ENCODE measurements around the gene AHSA1. TPM values are rescaled to one million over a fixed set of nuclear protein-coding genes. Genes with fewer than 3 reads are reported as not detected.

AHSA1 gene
- total and polyA plus RNA-seq, 12 donors = 91.4 to 386 (median 163) TPM

DNA sequence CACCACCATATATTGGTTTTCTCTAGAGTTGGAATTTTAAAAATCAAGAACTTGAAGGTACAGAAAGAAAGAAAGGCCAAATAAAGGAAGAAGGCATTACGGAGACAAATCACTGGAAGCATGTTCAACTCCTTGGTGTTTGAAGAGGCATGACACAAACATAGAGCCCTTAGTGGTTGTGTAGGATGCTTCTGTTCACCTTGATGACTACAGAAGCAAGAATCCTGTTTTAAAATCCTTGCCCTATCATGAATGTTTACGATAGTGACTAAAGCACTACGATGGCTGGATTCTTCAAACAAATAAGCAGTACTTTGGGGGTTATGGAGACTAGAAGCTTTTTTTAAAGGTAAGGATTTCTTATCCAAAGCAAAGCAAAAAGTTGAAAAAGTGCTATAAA lies 51.0 kb downstream of the AHSA1 start:
- Histone ChIP-seq H3K27ac (no peak overlapping the region), H3K36me3 (replicated peaks in 1 of 2) (peaks cover 0 to 36% of the 10 kb centered on the region in 2 donors), H3K27me3 (no peaks in the 10 kb centered on the region), H3K9me3 (replicated peaks in 1 of 3) (no peaks in the 10 kb centered on the region), H3K4me1 (replicated peaks in 1 of 2) (no peaks in the 10 kb centered on the region), H3K4me3 (no peak overlapping the region)
- 97 to 100% (median 99%) methylated on average over 3 of the region's 3 CpGs for WGBS, 4 donors
- intact Hi-C loops (cut with DNase I) = no loop called here
- no peak for DNase-seq
- TF ChIP-seq POLR2A (IDR thresholded peaks at IDR 0.05) = no peak
- TF ChIP-seq, protein P1, sequence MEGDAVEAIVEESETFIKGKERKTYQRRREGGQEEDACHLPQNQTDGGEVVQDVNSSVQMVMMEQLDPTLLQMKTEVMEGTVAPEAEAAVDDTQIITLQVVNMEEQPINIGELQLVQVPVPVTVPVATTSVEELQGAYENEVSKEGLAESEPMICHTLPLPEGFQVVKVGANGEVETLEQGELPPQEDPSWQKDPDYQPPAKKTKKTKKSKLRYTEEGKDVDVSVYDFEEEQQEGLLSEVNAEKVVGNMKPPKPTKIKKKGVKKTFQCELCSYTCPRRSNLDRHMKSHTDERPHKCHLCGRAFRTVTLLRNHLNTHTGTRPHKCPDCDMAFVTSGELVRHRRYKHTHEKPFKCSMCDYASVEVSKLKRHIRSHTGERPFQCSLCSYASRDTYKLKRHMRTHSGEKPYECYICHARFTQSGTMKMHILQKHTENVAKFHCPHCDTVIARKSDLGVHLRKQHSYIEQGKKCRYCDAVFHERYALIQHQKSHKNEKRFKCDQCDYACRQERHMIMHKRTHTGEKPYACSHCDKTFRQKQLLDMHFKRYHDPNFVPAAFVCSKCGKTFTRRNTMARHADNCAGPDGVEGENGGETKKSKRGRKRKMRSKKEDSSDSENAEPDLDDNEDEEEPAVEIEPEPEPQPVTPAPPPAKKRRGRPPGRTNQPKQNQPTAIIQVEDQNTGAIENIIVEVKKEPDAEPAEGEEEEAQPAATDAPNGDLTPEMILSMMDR (IDR thresholded peaks at IDR 0.05) = no peak

DNA sequence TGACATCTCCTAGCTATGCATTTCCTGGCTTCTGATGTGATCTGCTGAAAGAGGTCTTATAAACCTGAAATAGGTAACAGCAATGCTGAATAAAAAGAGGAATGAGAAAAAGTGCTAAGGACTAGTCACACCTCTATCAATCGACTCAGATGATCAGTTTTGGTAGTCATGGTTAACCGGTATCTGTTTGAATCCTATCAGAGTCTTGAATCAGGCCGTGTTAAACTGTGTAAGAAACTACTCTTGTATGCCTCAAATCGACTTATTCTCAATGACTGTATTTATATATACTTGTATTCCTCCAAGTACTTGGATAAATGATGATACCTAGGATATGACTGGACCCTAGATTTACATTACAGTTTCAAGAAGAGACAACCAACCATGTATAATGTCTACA lies 51.5 kb downstream of the AHSA1 start:
- Histone ChIP-seq H3K4me1 (replicated peaks in 1 of 2) (no peaks in the 10 kb centered on the region), H3K4me3 (no peak overlapping the region), H3K9me3 (replicated peaks in 1 of 3) (no peaks in the 10 kb centered on the region), H3K27me3 (no peaks in the 10 kb centered on the region), H3K27ac (no peak overlapping the region), H3K36me3 (replicated peaks in 1 of 2) (peaks cover 0 to 38% of the 10 kb centered on the region in 2 donors)
- intact Hi-C loops (cut with DNase I) = no loop called here
- DNase-seq = no peak
- WGBS, 4 donors = 86 to 95% (median 90%) methylated on average over 4 of the region's 4 CpGs
- TF ChIP-seq POLR2A (IDR thresholded peaks at IDR 0.05) = no peak
- TF ChIP-seq, protein P1 (IDR thresholded peaks at IDR 0.05) = no peak

DNA sequence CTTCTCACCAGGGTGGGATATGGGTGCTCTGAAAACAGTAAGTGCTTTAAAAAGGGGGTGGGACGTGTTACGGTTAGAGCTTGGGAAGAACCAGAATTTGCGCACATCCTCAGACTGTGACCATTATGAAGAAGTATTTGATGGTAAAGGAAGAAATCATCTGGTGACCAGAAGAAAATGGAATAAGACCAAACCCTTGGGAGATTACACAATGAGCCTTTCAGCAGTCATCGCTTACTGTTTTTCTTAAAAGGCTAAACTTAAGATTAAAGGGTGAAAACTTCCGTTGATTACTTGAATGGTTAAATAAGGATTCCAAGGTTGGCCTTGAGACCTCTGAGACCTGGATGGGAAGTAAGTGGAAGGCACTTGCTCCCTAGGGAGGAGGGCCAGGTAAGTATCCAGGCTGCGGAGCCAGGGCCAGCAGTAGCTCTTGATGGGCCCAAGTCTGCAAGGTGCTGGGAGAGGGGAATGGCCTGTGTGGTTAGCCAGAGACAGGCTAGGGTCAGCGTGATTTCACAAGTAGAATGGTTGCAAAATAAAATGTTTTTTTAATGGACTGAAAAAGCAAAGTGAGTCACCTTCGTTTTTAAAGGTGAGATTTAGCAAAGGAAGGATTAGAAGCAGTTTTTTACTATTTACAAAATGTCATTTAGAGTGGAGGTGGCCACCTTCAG lies 53.7 kb downstream of the AHSA1 start:
- Histone ChIP-seq H3K4me1 (replicated peaks in 1 of 2) (no peaks in the 10 kb centered on the region), H3K27me3 (no peaks in the 10 kb centered on the region), H3K9me3 (replicated peaks in 1 of 3) (no peaks in the 10 kb centered on the region), H3K4me3 (no peak overlapping the region), H3K36me3 (replicated peaks in 1 of 2) (peaks cover 0 to 40% of the 10 kb centered on the region in 2 donors), H3K27ac (no peak overlapping the region)
- no peak for TF ChIP-seq POLR2A (IDR thresholded peaks at IDR 0.05)
- TF ChIP-seq, protein P1 (IDR thresholded peaks at IDR 0.05) = no peak
- 87 to 90% (median 88%) methylated on average over 8 of the region's 8 CpGs for WGBS, 4 donors
- intact Hi-C loops (cut with DNase I) = no loop called here
- no peak for DNase-seq

DNA sequence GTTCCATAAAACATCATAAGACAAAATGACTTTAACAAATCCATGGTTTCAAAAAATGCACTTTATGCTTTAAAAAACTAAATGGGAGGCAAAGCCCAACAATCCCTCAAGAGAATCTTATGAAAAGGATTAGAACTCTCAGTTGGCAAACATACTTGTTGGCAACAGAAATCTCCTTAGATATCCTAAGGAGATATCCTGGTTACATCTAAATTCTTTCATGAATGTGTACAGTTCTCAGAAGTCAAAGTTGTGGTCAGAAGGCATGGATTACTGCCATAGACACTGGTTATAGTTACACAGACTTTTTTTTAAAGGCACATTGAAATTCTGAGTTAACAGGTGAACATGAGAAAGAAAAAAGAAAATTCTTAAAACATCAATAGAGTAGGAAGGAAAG lies 58.2 kb downstream of the AHSA1 start:
- no peak for TF ChIP-seq POLR2A (IDR thresholded peaks at IDR 0.05)
- TF ChIP-seq, protein P1 (IDR thresholded peaks at IDR 0.05) = no peak
- no peak for DNase-seq
- Histone ChIP-seq H3K4me3 (no peak overlapping the region), H3K27ac (no peak overlapping the region), H3K9me3 (replicated peaks in 1 of 3) (no peaks in the 10 kb centered on the region), H3K36me3 (replicated peaks in 1 of 2) (peaks cover 0 to 30% of the 10 kb centered on the region in 2 donors), H3K4me1 (replicated peaks in 1 of 2) (no peaks in the 10 kb centered on the region), H3K27me3 (no peaks in the 10 kb centered on the region)
- intact Hi-C loops (cut with DNase I) = no loop called here

Small RNA genes within 50 kb of the gene (small RNA-seq; reads per million reads assigned to genes)
- gene RF00404 = 0 reads per million in 2 donors

Other genes with a start within 250 kb of the AHSA1 start
- 10 to 100 TPM in 1 of 9 donors, 1 to 10 TPM in 2, under 1 TPM in 2, not detected in 4; 0.17 to 13.0 (median 1.0) TPM for gene NGB, start 186.9 kb upstream of the AHSA1 start, total RNA-seq
- 10 to 100 TPM in 2 of 3 donors, 1 to 10 TPM in 1; 6.3 to 15.4 (median 10.3) TPM for gene NGB, start 186.9 kb upstream of the AHSA1 start, polyA plus RNA-seq
- 10 to 100 TPM; 14.0 to 48.8 (median 40.0) TPM for gene POMT2, start 137.2 kb upstream of the AHSA1 start, total RNA-seq
- 10 to 100 TPM; 49.2 to 52.3 (median 51.0) TPM for gene POMT2, start 137.2 kb upstream of the AHSA1 start, polyA plus RNA-seq
- 100 to 1,000 TPM in 2 of 9 donors, 10 to 100 TPM in 7; 25.3 to 154 (median 53.0) TPM for gene GSTZ1, start 137.1 kb upstream of the AHSA1 start, total RNA-seq
- gene GSTZ1, start 137.1 kb upstream of the AHSA1 start, polyA plus RNA-seq = 10 to 100 TPM; 28.7 to 74.0 (median 48.5) TPM
- gene TMED8, start 81.0 kb upstream of the AHSA1 start, total RNA-seq = 10 to 100 TPM; 15.3 to 23.6 (median 20.8) TPM
- 10 to 100 TPM in 1 of 3 donors, 1 to 10 TPM in 2; 4.8 to 17.1 (median 7.0) TPM for gene TMED8, start 81.0 kb upstream of the AHSA1 start, polyA plus RNA-seq
- 1 to 10 TPM in 8 of 9 donors, under 1 TPM in 1; 0.24 to 4.6 (median 1.5) TPM for gene SAMD15, start 80.7 kb upstream of the AHSA1 start, total RNA-seq
- 1 to 10 TPM in 2 of 3 donors, under 1 TPM in 1; 0.51 to 2.0 (median 1.0) TPM for gene SAMD15, start 80.7 kb upstream of the AHSA1 start, polyA plus RNA-seq
- gene NOXRED1, start 34.6 kb upstream of the AHSA1 start, total RNA-seq = under 1 TPM in 6 of 9 donors, not detected in 3; 0.22 to 0.72 (median 0.45) TPM
- under 1 TPM; 0.29 to 0.64 (median 0.57) TPM for gene NOXRED1, start 34.6 kb upstream of the AHSA1 start, polyA plus RNA-seq
- 10 to 100 TPM; 13.0 to 36.3 (median 20.6) TPM for gene VIPAS39, start 492 bp upstream of the AHSA1 start, total RNA-seq
- 10 to 100 TPM; 11.2 to 27.3 (median 11.8) TPM for gene VIPAS39, start 492 bp upstream of the AHSA1 start, polyA plus RNA-seq
- gene ISM2, start 40.7 kb downstream of the AHSA1 start, total RNA-seq = under 1 TPM in 3 of 9 donors, not detected in 6; 0.11 to 0.22 (median 0.17) TPM
- under 1 TPM in 1 of 3 donors, not detected in 2; 0.08 TPM for gene ISM2, start 40.7 kb downstream of the AHSA1 start, polyA plus RNA-seq
- gene SPTLC2, start 158.5 kb downstream of the AHSA1 start, total RNA-seq = 10 to 100 TPM; 22.8 to 61.9 (median 43.5) TPM
- gene SPTLC2, start 158.5 kb downstream of the AHSA1 start, polyA plus RNA-seq = 10 to 100 TPM in 1 of 3 donors, 1 to 10 TPM in 2; 7.1 to 18.3 (median 8.6) TPM
- 10 to 100 TPM in 7 of 9 donors, 1 to 10 TPM in 2; 6.7 to 18.0 (median 12.1) TPM for gene ALKBH1, start 249.9 kb downstream of the AHSA1 start, total RNA-seq
- 10 to 100 TPM in 1 of 3 donors, 1 to 10 TPM in 2; 3.5 to 13.6 (median 7.4) TPM for gene ALKBH1, start 249.9 kb downstream of the AHSA1 start, polyA plus RNA-seq